Esophagus muscularis mucosa (tissue), 4 donors: ENCODE results near the gene LETM1.

Source experiments
- EP300 ChIP-seq: sonication (generic); formaldehyde crosslinking; IDR thresholded peaks from one replicate; pipeline ENCODE4 v1.6.1; 2017; ENCODE audit warnings: antibody characterized with exemption
- POLR2A ChIP-seq: fragments of 450-650 bp; IDR thresholded peaks from one replicate; pipeline ENCODE4 v1.6.1; 2017; ENCODE audit warnings: antibody characterized with exemption, moderate library complexity, mild to moderate bottlenecking, low read depth
- TF ChIP-seq, protein P1 (sequence below), 3 experiments: fragments of 200-600 bp in 2 of 3; fragments of 450-650 bp in 1 of 3; sonication (generic) in 2 of 3; IDR thresholded peaks; one replicate each; pipeline ENCODE4 v1.5.1; 2017 to 2019; ENCODE audit warnings: antibody characterized with exemption in 3 of 3, mild to moderate bottlenecking in 2 of 3, moderate library complexity in 1 of 3

DNA sequence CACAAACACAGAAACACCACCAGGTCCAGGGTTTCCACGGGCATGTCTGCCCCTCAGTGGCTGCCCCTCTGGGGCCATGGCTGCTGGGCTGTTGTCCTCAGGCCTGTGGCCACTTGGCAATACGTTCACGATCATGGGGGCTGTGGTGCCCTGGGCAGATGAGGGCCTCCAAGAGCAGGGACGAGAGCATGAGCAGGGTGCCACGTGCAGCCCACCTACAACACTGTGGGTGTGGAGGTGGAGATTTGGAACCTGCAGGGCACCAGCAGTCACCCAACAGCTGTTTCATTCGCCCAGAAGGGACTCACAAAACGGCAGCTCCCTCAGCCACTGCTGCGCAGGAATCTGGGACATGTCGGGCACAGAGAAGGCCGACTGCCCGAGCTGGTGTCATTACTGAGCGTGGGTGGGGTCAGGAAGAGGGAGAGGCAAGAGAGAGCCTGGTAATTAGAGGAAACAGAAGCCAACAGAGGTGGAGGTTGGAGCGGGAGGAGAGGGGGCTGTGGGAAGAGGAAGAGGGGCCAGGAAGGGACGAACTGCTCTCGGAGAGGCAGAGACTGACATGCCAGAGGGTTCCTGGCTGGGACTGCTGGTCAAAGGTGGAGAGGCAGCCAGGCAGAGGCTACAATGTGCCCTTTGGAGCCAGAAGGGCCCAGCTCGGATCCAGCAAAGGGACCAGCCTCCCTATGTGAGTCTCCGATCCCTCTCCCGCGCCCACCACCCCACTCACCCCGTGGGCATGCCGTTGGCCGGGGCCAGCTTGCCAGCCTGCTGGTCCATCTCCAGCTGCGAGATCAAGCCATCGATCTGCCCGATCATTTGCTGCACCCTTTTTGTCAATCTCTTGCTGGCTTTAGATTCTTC lies 39.7 kb downstream of the LETM1 start:
- TF ChIP-seq, protein P1, sequence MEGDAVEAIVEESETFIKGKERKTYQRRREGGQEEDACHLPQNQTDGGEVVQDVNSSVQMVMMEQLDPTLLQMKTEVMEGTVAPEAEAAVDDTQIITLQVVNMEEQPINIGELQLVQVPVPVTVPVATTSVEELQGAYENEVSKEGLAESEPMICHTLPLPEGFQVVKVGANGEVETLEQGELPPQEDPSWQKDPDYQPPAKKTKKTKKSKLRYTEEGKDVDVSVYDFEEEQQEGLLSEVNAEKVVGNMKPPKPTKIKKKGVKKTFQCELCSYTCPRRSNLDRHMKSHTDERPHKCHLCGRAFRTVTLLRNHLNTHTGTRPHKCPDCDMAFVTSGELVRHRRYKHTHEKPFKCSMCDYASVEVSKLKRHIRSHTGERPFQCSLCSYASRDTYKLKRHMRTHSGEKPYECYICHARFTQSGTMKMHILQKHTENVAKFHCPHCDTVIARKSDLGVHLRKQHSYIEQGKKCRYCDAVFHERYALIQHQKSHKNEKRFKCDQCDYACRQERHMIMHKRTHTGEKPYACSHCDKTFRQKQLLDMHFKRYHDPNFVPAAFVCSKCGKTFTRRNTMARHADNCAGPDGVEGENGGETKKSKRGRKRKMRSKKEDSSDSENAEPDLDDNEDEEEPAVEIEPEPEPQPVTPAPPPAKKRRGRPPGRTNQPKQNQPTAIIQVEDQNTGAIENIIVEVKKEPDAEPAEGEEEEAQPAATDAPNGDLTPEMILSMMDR (IDR thresholded peaks at IDR 0.05): no peak
- TF ChIP-seq POLR2A: no peak
- no peak for TF ChIP-seq EP300
